GM18502 (cell line): Measurements from ENCODE around the gene NPPB.
"Not testable (repeated sequence)": the region's sequence is repeated elsewhere in the genome, so short reads cannot be mapped to it uniquely, and the experiment has no call there.

ENCODE experiments used
- ATAC-seq: cut with Tn5 transposase; IDR thresholded peaks from one replicate; pipeline ENCODE4 v1.9.1; 2021; ENCODE audit warnings: mild to moderate bottlenecking; ENCODE audit not compliant: unreplicated experiment, poor library complexity

NPPB gene

GRCh38 chr1:11858613-11858967 lies at the start of gene NPPB:
NPPB (minus strand) TSS chr1:11858945; CDS start chr1:11858833, 112 bp downstream.
- ATAC-seq: no peak

DNA sequence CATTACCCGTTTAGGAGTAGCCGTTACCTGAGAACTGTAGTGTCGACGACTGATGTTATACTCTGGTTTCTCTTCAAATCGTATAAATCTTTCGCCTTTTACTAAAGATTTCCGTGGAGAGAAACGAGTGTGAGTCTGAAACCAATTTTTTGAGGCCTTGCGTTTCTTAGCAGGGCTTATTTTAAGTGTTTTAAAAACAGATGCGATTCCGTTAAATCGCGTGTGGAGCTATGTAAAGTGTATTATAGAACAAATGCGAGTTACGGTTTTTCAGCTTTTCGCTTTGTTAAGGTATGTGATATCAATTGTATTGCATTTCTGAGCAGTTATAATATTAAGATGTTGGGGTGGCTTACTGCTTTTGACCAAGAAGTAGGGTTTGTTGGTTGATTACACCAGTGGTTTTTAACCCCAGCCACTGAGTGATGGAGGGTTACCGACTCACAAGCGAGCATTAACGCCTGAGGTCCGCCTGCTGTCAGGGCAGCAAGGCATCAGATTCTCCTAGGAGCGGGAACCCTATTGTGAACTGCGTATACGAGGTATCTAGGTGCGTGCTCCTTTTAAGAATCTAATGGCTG lies 49.4 kb upstream of the NPPB start:
- peak; percentile 56 for ATAC-seq

GRCh38 chr1:11907275-11908094 lies 48.7 kb upstream of the NPPB start:
- ATAC-seq: peak; percentile 46

GRCh38 chr1:11906870-11907269 lies 48.1 kb upstream of the NPPB start:
- no peak for ATAC-seq

DNA sequence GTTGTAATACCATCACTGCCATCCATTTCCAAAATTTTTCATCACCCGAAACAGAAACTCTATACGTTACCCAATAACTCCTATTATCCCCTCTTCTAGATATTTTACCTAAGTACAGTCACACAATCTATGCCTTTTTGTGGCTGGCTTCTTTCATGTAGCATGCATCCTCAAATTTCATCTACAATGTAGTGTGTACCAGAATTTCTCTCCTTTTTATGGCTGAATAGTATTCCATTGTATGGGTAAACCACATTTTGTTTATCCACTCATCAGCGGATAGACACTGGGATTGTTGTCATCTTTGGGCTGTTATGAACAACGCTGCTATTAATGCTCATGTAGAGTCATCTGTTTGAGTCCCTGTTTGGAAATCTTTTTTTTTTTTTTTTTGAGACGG lies 46.2 kb upstream of the NPPB start:
- no peak for ATAC-seq

DNA sequence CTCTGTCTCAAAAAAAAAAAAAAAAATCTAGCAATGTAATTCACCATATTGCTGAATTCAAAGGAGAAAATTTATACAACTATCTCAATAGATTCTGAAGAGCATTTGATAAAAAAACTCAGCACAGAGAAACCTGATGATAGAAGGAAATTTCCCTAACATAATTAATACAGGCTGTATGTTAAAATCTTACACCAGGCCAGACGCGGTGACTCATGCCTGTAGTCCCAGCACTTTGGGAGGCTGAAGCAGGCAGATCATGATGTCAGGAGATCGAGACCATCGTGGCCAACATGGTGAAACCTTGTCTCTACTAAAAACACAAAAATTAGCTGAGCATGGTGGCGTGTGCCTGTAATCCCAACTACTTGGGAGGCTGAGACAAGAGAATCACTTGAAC lies 45.4 kb upstream of the NPPB start:
- not testable (repeated sequence) for ATAC-seq

DNA sequence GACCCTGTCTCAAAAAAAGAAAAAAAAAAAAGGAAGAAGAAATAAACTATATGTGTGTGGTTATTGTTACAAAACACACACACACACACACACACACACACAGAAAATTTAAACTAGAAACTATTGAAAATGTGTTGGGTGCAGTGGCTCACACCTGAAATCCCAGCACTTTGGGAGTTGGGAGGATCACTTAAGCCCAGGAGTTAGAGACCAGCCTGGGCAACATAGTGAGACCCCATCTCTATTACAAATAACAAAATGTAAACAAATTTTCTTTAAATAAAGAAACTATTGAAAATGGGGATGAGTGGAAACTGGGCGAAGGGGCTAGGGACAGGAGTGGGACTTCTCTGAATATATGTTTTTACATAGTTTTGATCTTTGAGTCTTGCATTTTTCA lies 44.5 kb upstream of the NPPB start:
- no peak for ATAC-seq

DNA sequence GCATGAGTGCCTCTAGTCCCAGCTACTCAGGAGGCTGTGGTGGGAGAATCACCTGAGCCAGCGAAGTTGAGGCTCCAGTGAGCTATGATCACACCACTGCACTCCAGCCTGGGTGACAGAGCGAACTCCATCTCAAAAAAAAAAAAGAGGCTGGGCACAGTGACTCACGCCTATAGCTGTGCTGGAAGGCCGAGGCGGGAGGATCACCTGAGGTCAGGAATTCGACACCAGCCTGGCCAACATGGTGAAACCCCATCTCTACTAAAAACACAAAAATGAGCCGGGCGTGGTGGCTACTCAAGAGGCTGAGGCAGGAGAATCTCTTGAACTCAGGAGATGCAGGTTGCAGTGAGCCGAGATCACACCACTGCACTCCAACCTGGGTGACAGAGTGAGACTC lies 42.7 kb upstream of the NPPB start:
- not testable (repeated sequence) for ATAC-seq

GRCh38 chr1:11898831-11899467 lies 40.2 kb upstream of the NPPB start:
- no peak for ATAC-seq

DNA sequence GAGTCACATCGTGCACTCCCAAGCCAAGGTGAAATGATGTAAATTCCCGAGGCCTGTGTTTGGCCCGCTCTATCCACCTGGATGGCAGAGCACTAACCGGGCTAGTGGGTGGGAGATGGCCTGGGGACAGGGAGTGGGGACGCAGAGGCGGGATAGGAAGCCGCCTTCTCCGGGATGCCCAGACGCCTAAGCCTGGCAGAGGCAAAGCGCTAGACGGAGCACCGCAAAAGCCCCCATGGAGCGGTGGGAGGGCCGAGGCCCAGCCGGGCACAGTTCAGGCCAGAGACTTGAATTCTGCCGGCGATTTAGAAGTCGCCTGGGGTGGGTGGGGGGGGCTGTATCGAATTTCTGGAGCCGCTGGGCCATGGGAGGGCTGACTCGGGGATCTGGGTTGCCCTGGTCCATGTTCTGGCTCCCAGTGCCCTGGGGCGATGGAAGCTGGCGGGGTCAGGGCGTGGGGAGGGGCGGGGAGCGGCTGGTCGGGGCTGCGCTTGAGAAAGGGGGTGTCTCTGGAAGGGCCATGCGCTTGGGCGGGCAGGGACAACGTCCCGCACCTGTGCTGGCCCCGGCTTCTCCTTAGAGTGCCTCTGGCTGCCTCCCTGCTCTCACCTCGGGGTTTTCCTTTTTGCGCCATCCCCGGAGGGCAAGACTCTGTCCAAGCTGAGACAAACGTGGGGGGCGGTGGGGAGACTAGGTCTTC lies 39.5 kb upstream of the NPPB start:
- no peak for ATAC-seq

DNA sequence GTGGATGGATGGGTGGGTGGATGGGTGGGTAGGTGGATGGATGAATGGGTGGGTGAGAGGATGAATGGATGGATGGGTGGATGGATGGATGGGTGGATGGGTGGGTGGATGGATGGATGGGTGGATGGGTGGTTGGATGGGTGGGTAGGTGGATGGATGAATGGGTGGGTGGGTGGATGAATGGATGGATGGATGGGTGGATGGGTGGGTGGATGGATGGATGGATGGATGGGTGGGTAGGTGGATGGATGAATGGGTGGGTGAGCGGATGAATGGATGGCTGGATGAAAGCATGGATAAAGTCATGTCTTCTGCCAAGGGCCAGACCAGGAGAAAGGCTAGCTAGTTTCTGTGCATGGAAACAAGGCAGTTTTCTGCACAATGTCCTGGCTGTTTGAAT lies 35.8 kb upstream of the NPPB start:
- not testable (repeated sequence) for ATAC-seq

DNA sequence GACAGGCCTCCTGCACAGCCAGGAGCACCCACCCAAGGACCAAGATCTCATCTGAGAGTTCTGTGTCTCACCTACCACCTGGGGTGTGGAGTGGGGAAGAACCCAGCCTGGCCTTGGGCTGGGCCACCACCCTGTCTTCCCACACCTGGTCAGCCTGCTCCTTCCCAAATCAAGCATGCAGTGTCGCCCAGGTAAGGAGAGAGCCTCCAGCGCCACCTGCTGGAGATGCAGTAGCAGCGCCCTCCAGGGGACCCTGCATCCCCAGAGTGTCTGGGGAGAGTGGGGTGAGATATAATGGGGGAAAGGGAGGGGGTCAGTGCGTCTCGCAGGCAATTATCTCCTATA lies 35.1 kb upstream of the NPPB start:
- no peak for ATAC-seq

DNA sequence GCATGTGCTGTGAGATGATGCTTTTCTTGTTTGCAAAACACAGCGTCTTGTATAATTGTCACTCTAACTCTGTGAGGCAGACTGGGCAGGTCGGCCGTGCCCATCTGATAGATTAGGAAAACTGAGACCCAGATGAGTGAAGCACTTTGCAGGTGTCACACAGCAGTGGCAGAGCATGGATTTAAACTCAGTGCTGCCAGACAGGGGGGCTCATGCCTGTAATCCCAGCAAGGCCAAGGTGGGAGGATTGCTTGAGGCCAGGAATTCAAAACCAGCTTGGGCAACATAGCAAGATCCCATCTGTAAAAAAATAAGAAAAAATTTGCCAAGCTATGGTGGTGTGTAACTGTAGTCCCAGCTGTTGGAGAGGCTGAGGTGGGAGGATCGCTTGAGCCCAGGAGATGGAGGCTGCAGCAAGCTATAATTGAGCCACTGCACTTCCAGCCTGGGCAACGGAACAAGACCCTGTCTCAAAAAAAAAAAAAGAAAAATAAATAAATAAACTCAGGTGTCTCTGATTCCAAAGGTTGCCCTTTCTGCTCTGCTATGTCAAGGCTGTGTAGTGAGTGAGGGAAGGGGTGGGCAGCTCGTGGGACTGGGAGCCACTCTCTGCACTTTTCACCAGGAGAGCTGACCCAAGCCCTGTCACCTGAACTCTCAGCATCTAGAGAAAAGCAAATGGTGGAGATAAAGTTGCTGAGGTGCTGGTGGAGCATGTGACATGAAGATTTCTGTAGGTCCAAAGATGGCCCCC lies 32.9 kb upstream of the NPPB start:
- no peak for ATAC-seq

DNA sequence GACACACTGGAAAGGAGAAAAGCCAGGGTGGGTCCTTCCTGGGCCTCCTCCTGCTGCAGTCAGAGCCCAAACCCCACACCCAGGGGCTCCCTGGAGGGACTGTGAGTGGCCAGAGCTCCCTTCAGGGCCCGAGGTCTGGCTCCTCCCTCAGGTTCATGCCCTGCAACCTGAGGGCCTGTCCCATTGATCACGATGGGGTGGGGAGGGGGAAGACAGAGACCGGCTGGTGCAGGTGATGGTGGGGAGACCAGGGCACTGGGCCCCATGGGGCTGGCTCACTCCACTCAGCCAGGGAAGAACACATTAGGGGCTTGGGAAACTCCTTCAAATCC lies 30.1 kb upstream of the NPPB start:
- ATAC-seq: no peak

DNA sequence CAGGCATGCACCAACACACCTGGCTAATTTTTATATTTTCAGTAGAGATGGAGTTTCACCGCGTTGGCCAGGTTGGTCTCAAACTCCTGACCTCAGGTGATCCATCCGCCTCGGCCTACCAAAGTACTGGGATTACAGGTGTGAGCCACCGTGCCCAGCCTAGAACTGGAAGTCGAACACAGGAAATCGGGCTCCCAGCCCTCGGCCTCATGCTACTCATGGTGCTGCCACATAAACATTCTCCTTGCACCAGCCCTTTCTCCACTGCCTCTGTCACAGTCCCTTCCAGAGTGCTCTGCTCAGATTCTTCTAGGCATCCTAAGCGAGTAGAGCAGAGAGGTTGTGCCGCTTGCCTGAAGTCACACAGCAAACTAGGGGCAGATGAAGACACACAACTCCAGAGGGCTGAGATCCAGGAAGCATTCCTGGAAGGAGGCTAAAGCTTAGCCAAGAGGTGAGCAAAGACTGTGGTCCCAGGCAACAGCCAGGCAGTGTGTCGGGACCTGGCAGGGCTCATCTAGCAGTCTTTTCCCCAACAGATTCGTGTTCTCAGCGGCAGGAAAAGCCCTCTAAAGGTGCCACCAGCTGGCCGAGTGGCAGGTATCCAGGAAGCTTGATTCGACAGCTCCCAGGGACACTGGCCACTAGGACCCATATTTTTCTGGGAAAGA lies 29.6 kb upstream of the NPPB start:
- no peak for ATAC-seq

DNA sequence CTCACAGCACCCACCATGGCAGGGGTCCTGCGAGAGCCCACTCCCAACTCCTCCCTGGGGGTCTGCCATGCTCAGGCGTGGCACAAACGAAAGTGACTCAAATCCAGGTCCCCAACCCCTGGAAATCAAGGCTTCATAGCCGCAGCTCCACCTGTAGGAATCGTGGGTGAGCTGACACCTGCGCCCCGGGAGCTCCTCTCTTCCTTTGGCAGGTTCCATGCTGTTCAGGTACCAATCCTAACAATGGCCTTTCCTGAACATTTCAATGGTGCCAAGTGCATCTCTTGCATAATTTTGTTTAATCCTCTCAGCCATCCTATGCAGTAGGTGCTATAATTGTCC lies 28.9 kb upstream of the NPPB start:
- ATAC-seq: no peak

- ATAC-seq: no peak
Observed at GRCh38 chr1:11886986-11887665, 28.4 kb upstream of the NPPB start.

DNA sequence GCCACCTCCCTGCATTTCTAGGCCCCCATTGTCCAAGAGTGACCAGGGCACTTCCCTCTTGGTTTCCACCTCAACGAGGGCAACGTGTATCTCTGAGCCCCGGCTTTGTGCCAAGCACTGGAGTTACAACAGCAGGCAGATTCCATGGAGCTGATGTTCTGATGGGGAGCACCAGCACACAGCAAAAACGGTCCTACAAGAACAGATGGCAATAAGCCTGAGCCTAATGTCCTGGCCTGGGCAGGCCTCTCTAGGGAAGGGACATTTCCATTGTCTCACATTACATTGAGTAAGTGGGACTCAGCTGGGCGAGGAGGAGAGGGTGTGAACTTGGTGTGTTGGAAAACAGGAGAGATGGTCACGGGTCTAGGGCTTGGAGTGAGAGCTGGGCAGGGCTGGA lies 27.2 kb upstream of the NPPB start:
- ATAC-seq: no peak

DNA sequence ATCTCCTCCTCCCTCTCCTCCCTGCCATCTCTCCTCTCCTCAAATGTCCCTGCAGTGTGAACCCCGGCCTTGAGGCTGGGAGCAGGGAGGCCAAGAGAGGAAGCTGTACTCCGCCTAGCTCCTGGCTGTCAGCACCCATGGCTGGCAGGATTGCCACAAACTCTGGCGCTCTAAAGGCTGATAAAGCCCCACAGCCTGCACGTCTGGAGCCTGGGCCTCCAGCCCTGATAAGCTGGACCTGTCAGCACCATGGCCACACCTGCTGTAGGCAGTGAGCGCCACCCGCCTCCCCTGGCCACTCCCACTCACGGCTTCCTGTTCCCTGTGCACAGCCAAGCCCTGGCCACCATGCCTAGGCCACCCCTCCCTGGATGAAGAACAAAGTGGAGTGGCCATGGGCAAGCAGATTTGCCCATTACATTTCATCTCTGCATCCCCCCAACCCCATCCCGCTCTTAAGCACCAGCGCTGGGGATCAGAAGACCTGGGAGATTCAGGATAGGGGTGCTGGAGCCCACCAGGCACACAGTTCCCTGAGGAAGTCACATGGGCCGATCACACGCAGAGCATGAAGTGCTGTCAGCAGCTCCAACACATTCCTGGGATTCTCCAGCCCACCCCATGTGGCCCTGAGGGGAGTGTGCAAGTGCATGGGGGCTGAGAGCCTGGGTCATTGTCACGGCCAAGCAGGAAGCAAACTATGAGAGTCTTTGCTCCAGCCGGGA lies 24.2 kb upstream of the NPPB start:
- ATAC-seq: no peak
